GM19099 (cell line): Measurements from ENCODE around the gene IGLL1.

Experiments used
- POLR2A ChIP-seq: IDR thresholded peaks from 3 replicates; pipeline ENCODE4 v1.6.1; 2011; ENCODE audit warnings: low read depth; ENCODE audit not compliant: insufficient read length; ENCODE audit errors: extremely low read depth

Gene IGLL1

GRCh38 chr22:23565915-23566704 is 14.0 kb downstream of the IGLL1 start:
- TF ChIP-seq POLR2A: no peak

DNA sequence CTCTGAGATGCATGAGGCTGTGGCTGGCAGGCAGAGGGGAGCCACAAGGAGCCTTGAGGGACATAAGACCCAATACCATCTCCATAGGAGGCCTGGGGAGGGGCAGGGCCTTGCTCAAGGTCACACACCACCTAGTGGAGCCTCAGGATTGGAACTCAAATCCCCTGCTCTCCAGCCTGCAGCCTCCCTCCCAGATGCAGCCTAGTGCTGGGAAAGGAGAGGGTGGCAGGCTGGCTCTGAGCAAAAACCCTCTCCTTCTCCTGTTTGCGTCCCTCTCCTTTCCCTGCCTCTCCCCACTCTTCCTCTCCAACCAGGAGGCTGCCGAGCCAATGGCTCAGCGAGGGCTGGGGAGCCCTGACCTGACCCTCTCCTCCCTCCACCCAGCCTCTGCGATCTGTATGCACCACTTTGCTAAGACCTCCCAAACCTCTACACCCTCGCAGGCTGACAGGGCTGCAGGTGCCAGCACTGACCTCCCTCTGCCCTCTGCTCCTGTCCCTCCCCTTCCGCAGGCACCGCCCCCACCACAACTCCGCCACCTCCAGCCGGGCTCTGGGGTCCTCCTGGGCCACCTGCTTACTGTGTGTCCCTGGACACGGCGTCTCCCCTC is 14.7 kb downstream of the IGLL1 start:
- TF ChIP-seq POLR2A: no peak

DNA sequence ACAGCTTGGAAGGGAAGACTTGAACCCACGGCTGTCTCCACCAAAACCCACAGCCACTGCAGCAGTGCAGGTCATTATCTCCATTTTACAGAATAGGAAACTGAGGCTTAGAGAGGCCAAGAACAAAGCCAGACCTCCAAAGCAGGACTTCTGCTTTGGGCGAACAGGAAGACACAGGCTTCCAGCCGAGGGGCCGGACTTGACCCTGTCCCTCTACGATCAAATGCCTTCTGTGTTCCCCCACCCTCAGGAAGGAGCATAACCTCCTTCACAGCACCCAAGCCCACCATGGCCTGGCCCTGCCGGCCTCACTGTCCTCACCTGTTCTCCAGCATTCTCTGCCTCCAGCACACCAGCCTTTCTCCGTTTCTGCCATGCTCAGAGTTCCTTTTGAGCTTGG is 15.8 kb downstream of the IGLL1 start:
- no peak for TF ChIP-seq POLR2A

DNA sequence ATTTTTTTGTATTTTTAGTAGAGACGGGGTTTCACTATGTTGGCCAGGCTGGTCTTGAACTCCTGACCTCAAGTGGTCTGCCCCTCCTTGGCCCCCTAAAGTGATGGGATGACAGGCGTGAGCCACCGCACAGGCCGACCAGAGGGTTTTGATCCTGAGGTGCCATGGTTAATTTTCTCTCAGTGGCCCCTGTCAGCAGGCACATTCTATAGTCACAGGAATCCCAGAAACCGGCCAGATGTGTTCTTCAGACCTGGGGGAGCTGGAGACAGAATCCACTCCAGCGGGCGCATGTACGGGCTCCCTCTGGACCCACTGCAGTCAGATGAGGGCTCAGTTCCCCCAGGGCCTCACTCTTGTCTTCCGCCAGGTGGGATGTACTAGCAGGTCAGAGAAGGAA is 17.0 kb downstream of the IGLL1 start:
- TF ChIP-seq POLR2A: no peak

GRCh38 chr22:23562186-23562585 is 17.9 kb downstream of the IGLL1 start:
- no peak for TF ChIP-seq POLR2A

DNA sequence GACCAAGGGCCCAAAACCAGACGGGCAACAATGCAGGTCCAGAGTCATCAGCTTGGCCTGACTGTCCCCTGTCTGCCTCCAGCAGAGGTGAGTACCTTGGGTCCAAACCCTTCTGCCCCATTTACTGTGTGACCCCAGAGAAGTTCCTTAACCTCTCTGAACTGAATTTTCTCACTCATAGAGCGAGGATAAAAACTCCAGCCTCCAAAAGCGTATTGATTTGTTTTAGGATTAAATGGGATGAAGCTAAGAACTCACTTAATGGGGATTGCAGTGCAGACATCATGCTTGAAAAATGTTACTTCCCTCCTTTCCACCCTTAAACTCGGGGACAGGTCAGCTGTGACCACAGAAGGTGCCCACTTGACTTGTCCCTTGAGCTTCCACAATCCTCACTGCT is 22.6 kb downstream of the IGLL1 start:
- no peak for TF ChIP-seq POLR2A

GRCh38 chr22:23557036-23557435 is 23.1 kb downstream of the IGLL1 start:
- TF ChIP-seq POLR2A: no peak

- TF ChIP-seq POLR2A: no peak
Measured at GRCh38 chr22:23556026-23556620, 24.0 kb downstream of the IGLL1 start.

- no peak for TF ChIP-seq POLR2A
Measured at GRCh38 chr22:23555118-23555517, 25.0 kb downstream of the IGLL1 start.

GRCh38 chr22:23553924-23554870 is 25.9 kb downstream of the IGLL1 start:
- no peak for TF ChIP-seq POLR2A

DNA sequence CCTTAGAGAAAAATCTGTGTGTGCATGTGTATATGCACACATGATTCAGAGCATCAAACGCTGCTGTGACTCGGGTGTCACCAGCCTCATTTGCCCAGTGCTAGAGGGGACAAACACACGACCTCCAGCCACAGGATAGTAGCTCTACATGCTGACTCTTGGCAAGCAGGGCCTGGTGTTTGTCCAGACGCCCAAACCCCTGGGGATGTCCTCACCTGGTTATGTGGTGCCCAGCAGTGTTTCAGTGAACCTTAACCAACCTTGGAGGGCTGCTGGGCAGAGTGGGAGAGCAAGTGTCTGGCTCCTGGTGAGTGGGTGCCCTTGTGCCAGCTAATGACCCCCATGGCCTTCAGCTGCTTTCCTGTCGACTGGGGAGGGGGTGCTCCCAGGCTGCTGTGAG is 26.7 kb downstream of the IGLL1 start:
- TF ChIP-seq POLR2A: no peak

- TF ChIP-seq POLR2A: no peak
Measured at GRCh38 chr22:23552573-23552972, 27.5 kb downstream of the IGLL1 start.

DNA sequence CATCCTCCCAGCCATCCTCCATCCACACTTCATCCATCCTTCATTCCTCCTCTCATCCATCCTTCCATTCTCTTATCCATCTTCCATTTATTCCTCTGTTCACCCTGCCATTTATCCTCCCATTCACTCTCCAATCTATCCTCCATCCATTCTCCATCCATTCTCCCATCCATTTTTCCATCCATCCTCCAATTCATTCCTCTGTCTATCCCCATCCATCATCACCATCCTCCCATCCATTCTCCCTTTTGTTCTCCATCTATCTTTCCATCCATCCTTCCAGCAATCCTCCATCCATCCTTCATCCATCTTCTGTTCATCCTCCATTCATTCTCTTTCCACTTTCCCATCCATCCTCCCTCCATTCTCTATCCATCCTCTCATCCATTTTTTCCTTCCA is 28.7 kb downstream of the IGLL1 start:
- TF ChIP-seq POLR2A: no peak

GRCh38 chr22:23550049-23550650 is 29.9 kb downstream of the IGLL1 start:
- no peak for TF ChIP-seq POLR2A

DNA sequence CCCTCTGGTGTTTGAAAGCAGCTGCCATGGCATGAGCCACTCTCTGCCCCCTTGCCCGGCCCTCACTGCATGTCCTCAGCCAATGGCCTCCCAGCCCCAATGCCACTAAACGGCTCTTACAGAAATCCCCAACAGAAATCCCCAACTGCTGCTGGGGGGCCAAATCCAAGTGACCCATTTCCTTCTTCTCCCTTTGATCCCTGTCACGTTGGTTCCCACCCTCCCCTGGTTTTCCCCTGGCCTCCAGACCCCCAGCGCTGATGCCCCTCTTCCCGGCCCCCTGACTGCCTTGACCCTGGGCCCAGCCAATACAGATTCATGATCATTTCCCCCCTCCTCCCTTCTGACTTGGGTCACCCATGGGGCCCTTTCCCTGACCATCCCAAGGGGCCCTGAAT is 30.9 kb downstream of the IGLL1 start:
- TF ChIP-seq POLR2A: no peak
